HG02798 (cell line): ENCODE measurements around the gene COL23A1.

Source experiments
- ATAC-seq: cut with Tn5 transposase; IDR thresholded peaks from one replicate; pipeline ENCODE4 v1.9.1; 2021; ENCODE audit warnings: mild to moderate bottlenecking; ENCODE audit not compliant: unreplicated experiment, poor library complexity

COL23A1 gene

DNA sequence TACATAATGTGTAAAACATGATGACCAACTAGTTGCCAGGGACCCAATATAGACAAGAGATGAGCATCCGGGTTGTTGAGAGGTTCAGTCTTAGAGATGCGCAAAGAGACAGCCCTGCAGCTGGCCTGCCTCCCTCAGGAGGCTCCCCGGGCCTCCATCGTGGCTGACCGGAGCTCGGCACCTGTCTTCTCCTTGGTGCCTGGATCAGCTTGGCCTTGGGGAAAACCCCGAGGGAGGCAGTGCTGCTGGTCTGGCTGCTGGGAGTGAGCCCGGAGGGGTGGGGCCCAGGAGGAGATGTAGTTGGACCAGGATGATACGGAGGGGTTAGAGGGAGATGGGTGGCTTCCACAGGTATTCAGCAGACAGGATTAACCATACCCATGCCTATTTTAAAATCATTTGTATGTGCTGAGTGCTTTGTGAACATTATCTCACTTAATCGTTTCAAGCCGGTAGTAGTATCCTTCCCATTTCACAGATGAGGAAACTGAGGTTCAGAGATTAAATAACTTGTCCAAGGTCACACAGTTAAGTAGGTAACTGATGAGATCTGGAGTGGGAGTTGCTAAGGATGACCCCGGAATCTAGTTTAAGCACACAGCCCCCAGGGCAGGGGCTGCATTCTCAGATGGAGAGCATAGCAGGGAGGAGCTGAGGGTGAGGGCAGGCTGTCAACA is 173.8 kb downstream of the COL23A1 start:
- ATAC-seq: no peak

DNA sequence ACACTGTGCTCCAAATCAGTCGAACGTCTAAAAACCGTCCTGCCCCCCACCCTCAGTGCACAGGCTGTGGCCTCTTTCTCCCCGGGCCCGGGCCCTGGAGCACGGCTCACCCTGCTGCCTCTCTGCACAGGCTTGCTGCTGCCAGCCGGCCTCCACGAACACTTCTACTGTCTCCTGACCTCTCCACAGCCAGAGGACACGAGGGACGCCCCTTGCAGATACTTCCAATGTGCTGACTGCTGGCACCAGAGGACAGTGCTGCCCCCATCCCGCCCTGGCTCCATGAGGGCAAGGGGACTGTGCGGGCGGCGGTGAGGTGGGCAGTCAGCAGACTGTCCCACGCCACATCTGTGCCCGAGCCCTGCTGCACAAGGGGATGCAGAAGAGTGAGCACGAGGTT is 174.8 kb downstream of the COL23A1 start:
- ATAC-seq: no peak

GRCh38 chr5:178413988-178414387 is 176.2 kb downstream of the COL23A1 start:
- ATAC-seq: no peak

DNA sequence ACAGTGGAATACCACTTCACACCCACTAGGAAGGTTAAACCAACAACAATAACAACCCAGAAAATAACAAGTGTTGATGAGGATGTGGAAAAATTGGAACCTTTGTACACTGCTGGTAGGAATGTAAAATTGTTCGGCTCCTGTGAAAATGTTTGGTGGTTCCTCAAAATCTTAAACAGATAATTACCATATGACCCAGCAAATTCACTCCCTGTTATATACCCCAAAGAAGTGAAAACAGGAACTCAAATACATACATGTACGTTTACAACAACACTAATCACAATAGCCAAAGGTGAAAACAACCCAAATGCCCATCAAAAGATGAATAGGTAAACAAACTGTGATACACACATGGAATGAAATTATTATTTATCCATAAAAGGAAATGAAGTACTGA is 179.1 kb downstream of the COL23A1 start:
- ATAC-seq: no peak

- no peak for ATAC-seq
Observed at GRCh38 chr5:178407646-178408045, 182.5 kb downstream of the COL23A1 start.

DNA sequence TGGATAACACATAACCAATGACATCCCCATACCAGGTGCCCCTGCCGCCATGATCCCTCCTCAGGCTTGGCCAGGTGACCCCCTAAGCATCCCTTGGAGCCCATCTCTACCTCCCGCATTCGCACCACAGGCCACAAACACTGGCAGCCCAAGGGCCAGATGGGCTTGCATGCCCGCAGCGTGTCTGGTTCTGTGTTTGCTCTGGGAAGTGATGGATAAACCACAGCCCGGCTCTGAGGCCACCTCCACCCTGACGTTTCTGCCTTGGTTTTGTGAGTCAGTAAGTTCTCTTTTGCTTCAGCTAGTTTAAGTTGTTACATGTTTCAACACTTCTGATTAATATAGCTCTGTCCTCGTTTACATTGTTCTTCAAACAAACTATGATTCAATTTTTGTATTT is 185.2 kb downstream of the COL23A1 start:
- no peak for ATAC-seq

GRCh38 chr5:178403956-178404600 is 186.1 kb downstream of the COL23A1 start:
- no peak for ATAC-seq

DNA sequence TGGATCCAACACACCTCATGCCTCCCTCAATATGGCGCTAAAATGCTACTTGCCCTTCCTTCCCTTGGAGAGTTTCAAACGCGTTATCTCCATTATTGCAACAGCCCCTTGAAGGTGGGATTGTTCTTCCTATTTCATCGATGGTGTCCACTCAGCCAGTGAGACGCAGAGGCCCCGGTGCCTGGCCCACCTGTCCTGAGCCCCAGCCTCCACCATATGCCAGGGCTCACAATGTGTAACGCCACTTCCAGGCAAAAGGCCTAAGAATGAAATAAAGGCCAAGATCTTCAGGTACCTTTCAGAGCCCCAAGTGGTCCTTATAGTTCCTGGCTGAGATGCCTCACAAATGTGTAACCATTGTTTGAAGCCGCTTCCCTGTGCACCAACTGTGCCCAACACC is 186.8 kb downstream of the COL23A1 start:
- ATAC-seq: no peak

DNA sequence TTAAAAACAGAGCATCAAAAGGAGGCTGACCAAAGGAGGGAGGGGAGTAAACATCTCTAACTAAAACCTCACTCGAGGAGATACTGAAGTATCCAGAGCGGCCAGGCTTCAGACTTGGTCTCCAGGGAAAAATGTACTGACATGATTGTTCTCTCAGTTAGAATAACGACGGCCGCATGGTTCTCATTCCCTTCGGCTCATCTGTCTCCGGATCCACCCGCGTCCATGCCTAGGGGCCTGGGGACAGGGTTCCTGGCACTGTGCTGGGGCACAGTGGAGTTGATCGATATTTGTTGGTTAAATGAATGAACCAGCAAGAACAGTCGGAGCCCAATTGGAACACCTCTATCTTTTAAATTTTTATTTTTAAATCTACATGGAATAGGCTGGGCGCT is 190.5 kb downstream of the COL23A1 start:
- ATAC-seq: no peak

DNA sequence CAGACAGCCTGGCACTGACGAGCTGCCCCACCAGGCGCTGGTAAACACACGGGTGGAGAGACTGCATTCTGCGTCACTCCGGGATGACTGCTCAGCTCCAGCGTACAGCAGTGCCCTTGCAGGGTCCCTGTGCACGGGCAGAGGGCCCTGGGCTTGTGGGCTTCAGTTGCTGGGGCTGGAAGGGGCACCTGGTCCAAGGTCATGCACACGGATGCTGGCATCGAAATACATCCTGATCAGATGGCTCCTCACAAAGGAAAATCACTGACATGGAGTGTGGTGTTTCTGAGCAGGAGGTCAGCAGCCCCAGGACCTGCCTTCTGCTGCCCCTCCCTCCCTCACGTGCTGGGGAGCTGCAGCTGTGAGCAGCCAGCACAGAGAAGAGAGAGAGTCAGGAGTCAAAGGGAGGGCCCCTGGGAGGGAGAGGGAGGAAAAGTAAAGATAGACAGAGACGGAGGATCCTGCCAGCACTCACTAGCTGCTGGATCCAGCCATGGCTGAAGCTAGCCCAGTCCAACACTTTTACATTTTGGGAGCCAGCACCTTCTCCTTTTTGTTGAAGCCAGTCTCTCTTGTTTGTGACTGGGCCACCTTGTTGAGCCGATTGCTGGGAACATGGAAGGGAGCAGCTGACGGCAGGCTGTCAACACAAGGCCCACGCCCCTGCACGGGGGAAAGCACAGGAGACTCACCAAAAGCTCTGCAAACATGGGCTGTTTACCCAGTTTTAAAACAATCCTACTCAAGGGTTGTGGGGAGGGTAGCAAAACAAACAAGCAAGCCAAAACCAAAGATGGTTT is 191.1 kb downstream of the COL23A1 start:
- ATAC-seq: no peak

DNA sequence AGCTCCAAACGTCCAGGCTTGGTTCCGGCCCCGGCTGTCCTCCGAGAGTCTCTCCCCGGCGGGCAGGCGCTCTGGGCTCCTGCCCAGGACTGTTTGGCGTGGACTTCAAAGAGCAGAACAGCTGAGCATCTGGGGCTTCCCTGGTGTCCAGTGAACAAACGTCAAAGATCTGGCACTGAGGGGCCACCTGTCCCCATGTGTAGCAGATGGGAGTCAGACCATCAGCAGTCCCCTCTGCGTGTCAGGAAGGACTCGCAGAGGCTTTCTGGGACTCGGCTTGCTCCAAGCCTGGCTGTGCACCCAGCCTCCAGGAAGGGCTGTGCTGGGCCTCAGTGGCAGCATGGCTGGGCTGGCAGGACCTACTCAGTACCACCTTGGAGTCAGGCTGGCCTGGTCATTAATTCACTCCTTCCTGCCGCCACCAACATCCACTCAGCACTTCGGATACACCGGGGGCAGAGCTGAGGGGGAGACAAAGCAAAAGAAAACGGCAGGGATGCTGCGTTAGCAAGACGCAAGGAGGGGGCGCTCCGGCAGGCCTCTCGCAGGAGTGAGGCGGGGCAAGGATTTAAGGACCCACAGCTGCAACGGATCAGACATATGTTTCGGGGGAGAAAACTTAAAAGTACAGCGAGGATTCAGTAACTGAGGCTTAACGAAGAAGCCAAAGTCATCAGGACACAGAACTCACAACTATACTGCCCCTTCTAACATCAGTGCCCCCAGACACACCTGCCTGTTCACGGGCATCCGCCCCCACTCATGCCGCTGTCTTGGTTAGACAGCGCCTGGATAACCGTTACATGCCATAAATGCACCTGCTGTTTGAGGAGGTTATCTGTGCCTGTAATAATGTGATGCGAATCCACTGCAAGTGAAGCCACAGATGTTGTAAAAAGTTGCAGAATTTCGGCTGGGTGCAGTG is 193.1 kb downstream of the COL23A1 start:
- no peak for ATAC-seq

- no peak for ATAC-seq
Observed at GRCh38 chr5:178394074-178394473, 196.1 kb downstream of the COL23A1 start.

DNA sequence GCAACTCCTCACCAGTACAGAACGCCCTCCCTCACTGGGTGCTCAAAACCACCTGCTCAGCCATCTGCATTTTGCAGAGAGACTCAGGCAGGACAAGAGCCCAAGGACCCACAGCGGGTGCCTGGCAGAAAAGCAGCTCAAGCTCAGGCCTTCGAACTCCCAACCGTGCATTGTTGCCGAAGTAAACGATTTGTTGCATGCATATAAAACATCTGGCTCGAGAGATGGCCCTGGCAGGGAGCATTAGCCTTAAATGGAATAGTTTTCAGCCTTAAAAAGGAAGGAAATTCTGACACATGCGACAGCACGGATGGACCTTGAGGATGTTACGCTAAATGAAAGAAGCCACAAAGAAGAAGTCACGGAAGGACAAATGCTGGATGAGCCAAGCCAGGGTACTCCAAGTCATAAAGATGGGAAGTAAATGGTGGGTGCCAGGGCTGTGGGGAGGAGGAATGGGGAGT is 197.2 kb downstream of the COL23A1 start:
- no peak for ATAC-seq

- ATAC-seq: no peak
Observed at GRCh38 chr5:178392386-178392785, 197.8 kb downstream of the COL23A1 start.

- no peak for ATAC-seq
Observed at GRCh38 chr5:178391480-178391879, 198.7 kb downstream of the COL23A1 start.

DNA sequence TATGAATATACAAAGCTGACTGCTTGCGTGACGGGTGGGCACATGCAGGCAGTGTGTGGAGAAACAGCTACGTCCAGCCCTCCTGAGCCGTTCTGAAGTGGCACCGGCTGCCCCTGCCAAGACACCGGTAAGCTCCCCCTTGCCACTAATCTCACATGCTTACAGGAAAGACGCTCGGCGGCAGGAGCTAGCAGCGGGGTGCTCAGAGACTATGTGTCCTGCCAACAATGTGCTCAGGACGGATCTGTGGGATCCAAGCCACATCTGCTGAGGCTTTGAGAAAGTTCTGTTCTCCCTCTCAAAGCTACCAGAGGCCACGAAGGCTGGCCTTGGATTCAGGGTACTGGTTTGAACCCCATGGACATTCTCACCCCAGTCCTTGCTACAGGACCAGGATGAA is 200.4 kb downstream of the COL23A1 start:
- ATAC-seq: no peak

- no peak for ATAC-seq
Observed at GRCh38 chr5:178389026-178389729, 201.0 kb downstream of the COL23A1 start.

DNA sequence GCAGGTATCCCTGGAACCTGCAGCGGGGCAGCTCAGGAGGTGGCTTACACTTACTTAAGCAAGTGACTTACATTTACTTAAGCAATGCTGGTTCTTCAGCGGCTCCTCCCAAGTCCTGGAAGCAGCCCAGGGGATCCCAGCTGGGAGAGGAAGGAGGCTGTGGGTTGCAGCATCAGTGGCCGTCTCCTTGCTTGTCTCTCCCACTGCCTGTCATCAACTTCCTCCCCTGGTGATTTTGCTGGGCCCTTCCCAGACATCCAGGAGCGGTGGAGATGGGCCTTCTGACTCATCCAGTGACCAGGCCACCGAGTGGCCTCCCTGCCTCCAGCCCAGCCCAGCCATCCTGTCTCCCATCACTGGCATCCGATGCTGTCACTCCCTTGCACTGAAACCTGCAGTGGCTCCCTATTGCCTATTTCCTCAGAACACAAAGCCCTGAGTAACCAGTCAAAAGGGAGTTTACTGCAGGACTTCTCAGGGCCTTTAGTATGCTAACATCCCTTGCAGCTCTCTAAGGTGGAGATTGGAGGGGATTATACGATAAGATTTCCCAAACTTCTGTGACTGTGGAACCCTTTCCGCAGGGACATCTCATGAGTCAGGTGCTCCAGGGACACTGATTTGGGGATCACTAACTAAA is 201.7 kb downstream of the COL23A1 start:
- ATAC-seq: no peak

DNA sequence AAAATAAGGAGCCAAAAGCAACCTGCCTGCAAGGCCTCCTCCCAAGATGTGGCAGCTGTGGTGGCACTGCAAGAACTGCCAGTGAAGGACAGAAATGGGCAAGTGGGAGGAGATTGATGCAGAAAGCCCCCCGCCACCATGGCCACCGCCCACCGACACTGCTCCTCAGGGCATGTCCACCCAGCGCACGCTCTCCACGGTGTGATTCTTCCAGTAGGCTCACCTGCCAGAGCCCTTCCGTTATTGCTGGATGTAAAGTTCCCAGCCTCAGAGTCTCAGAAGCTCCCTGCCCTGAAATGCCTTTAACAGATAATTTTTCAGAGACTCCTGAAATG is 202.4 kb downstream of the COL23A1 start:
- no peak for ATAC-seq
